Endothelial cell (in vitro differentiated cells): ENCODE results near the gene BMERB1. TPM values are rescaled to one million over a fixed set of nuclear protein-coding genes. Genes with fewer than 3 reads are reported as not detected.

Experiments used
- DNase-seq: peaks from one replicate; pipeline ENCODE4 v3.0.0; 2021; ENCODE audit warnings: low spot score
- H3K27ac Mint-ChIP-seq: one replicate; pipeline ENCODE4 v1.8.0; 2021; ENCODE audit warnings: mixed read lengths, inconsistent platforms; ENCODE audit not compliant: unreplicated experiment
- H3K27me3 Mint-ChIP-seq: one replicate; pipeline ENCODE4 v1.8.0; 2021; ENCODE audit warnings: mild to moderate bottlenecking, moderate library complexity, mixed read lengths, inconsistent platforms; ENCODE audit not compliant: unreplicated experiment
- H3K36me3 Mint-ChIP-seq: one replicate; pipeline ENCODE4 v1.8.0; 2021; ENCODE audit warnings: mild to moderate bottlenecking, low read depth, mixed read lengths, inconsistent platforms; ENCODE audit not compliant: unreplicated experiment
- H3K4me1 Mint-ChIP-seq: one replicate; pipeline ENCODE4 v1.8.0; 2021; ENCODE audit warnings: mild to moderate bottlenecking, mixed read lengths, inconsistent platforms; ENCODE audit not compliant: unreplicated experiment
- H3K4me3 Mint-ChIP-seq: one replicate; pipeline ENCODE4 v1.8.0; 2021; ENCODE audit warnings: mild to moderate bottlenecking, mixed read lengths, inconsistent platforms; ENCODE audit not compliant: unreplicated experiment
- H3K9me3 Mint-ChIP-seq: one replicate; pipeline ENCODE4 v1.8.0; 2021; ENCODE audit warnings: mixed read lengths, inconsistent platforms; ENCODE audit not compliant: unreplicated experiment
- total RNA-seq: library from RNA; stranded (reverse); fragmentation: NEBNext Ultra II Directional; extraction: Animal tissue kit (Norgen Biotek cat#: 25700); gene quantifications from one replicate; pipeline ENCODE4 v1.2.1, GENCODE V29; 2021; ENCODE audit not compliant: unreplicated experiment
- TF ChIP-seq, protein P1 (sequence below): fragments of 200-600 bp; sonication (generic); IDR thresholded peaks from one replicate; pipeline ENCODE4 v1.5.0; 2021; ENCODE audit warnings: antibody characterized with exemption; ENCODE audit not compliant: unreplicated experiment

BMERB1 gene
- total RNA-seq, 1 donor from 2014 or later, result 9.9 TPM

DNA sequence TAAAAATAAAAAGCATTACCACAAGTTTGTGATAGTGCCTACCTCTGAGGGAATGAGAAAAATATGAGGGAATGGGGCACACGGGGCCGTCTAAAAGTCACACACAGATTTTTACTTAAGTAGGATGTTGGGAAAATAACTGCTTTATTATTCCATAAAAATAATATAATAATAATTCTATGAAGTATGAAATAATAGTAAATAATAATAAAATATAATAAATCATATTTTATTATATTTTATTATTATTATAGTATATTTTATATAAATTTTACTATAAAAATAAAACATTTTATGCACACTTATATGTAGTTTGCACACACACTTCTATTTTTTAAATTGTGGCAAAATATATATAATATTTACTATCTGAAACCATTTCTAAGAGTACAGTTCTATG lies 92.3 kb downstream of the BMERB1 start:
- TF ChIP-seq, protein P1, sequence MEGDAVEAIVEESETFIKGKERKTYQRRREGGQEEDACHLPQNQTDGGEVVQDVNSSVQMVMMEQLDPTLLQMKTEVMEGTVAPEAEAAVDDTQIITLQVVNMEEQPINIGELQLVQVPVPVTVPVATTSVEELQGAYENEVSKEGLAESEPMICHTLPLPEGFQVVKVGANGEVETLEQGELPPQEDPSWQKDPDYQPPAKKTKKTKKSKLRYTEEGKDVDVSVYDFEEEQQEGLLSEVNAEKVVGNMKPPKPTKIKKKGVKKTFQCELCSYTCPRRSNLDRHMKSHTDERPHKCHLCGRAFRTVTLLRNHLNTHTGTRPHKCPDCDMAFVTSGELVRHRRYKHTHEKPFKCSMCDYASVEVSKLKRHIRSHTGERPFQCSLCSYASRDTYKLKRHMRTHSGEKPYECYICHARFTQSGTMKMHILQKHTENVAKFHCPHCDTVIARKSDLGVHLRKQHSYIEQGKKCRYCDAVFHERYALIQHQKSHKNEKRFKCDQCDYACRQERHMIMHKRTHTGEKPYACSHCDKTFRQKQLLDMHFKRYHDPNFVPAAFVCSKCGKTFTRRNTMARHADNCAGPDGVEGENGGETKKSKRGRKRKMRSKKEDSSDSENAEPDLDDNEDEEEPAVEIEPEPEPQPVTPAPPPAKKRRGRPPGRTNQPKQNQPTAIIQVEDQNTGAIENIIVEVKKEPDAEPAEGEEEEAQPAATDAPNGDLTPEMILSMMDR, result no peak
- no peaks in the 10 kb centered on the region for H3K36me3 Mint-ChIP-seq
- H3K27me3 Mint-ChIP-seq, result peaks cover 4% of the 10 kb centered on the region
- no peaks in the 10 kb centered on the region for H3K9me3 Mint-ChIP-seq
- H3K4me3 Mint-ChIP-seq, result no peak overlapping the region
- no peak for DNase-seq
- H3K27ac Mint-ChIP-seq, result no peak overlapping the region
- H3K4me1 Mint-ChIP-seq, result peaks cover 19% of the 10 kb centered on the region

DNA sequence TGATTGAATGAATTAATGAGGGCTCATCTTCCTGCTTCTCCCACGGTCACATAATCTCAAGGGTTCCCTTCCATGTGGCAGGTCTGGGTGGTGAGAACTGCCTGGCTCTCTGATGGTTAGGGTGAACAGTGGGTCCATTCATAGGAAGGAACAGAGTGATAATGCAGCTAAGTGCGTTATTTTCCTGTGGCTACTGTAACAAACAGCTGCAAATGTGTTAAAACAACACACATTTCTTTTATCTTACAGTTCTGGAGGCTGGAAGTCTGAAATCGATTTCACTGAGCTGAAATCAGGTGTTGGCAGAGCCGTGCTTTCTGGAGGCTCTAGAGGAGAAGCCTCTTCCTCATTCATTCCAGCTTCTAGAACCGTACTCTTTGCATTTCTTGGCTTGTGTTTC lies 95.3 kb downstream of the BMERB1 start:
- H3K27me3 Mint-ChIP-seq, result peaks cover 4% of the 10 kb centered on the region
- DNase-seq, result no peak
- peaks cover 5% of the 10 kb centered on the region for H3K36me3 Mint-ChIP-seq
- no peak overlapping the region for H3K27ac Mint-ChIP-seq
- H3K4me1 Mint-ChIP-seq, result no peaks in the 10 kb centered on the region
- no peak overlapping the region for H3K4me3 Mint-ChIP-seq
- H3K9me3 Mint-ChIP-seq, result no peaks in the 10 kb centered on the region
- TF ChIP-seq, protein P1, result no peak

DNA sequence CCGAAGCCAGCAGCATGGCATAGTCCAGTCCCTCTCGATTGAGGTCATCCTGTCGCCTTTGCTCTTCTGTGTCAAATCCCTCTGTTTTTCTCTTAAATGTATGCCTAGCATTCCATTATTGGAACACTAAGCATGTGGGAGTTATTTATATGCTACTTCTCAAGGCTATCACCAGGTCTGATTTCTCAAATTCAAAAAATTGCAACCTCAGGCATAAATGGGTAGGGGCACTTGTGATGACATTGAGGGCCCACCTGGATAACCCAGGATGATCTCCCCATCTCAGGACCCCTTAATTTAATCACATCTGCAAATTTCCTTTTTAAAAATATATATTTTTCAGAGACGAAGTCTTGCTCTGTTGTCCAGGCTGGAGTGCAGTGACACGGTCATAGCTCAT lies 95.7 kb downstream of the BMERB1 start:
- no peaks in the 10 kb centered on the region for H3K4me1 Mint-ChIP-seq
- H3K9me3 Mint-ChIP-seq, result no peaks in the 10 kb centered on the region
- no peak for DNase-seq
- peaks cover 4% of the 10 kb centered on the region for H3K27me3 Mint-ChIP-seq
- TF ChIP-seq, protein P1, result no peak
- H3K27ac Mint-ChIP-seq, result no peak overlapping the region
- no peak overlapping the region for H3K4me3 Mint-ChIP-seq
- peaks cover 5% of the 10 kb centered on the region for H3K36me3 Mint-ChIP-seq

DNA sequence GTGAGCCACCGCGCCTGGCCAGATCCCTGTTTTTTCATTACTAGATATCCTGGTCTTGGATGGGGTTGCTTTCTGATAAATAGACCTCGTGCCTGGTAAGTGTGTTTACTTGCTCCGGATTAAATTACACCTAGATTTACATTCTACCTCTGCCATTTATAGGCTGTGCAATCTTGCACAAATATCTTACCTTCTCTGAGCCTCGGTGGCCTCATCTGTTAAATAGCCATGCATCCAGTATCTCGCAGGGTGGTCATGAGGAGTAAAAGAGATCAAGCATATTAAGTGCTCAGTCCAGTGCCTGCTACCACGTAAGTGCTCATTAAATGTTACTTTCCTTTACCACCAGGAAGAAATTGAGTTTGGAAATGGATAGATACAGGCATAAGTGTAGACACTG lies 98.4 kb downstream of the BMERB1 start:
- Mint-ChIP-seq H3K36me3 (peaks cover 5% of the 10 kb centered on the region), H3K4me1 (no peaks in the 10 kb centered on the region), H3K4me3 (no peak overlapping the region), H3K27me3 (peaks cover 7% of the 10 kb centered on the region), H3K9me3 (no peaks in the 10 kb centered on the region), H3K27ac (no peak overlapping the region)
- no peak for DNase-seq
- TF ChIP-seq, protein P1, result no peak

DNA sequence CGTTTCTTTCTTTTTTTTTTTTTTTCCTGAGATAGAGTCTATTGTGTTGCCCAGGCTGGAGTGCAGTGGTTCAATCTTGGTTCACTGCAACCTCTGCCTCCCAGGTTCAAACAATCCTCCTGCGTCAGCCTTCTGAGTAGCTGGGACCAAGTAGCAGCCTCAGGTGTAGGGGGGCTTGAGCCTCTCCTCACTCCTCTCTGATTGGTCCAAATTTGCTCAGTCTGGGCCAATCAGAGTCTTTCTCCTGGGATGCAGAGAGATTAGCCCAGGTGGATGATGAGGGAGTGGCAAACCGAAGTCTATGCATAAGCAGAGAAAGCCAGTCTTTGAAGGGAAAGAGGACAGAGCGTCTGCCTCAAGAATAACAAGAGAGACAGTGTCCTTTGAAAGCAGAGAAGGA lies 99.0 kb downstream of the BMERB1 start:
- no peak overlapping the region for H3K27ac Mint-ChIP-seq
- H3K4me1 Mint-ChIP-seq, result no peaks in the 10 kb centered on the region
- no peak overlapping the region for H3K4me3 Mint-ChIP-seq
- DNase-seq, result no peak
- H3K9me3 Mint-ChIP-seq, result no peaks in the 10 kb centered on the region
- TF ChIP-seq, protein P1, result no peak
- peaks cover 5% of the 10 kb centered on the region for H3K36me3 Mint-ChIP-seq
- H3K27me3 Mint-ChIP-seq, result peaks cover 7% of the 10 kb centered on the region
